ENCODE measurements around the gene NPAS3.

The NPAS3 gene

GRCh38 chr14:33850826-33851225, 912.1 kb downstream of the NPAS3 start:
- no peak for TF ChIP-seq CTCF (conservative IDR thresholded peaks at IDR 0.05; ENCODE audit: control insufficient read depth, insufficient read depth, low read depth, low read length)
- no peak overlapping the region for H3K4me3 ChIP-seq (ENCODE audit: control insufficient read depth, low read depth, low read length)
- DNase-seq (ENCODE audit: low read depth): no peak

DNA sequence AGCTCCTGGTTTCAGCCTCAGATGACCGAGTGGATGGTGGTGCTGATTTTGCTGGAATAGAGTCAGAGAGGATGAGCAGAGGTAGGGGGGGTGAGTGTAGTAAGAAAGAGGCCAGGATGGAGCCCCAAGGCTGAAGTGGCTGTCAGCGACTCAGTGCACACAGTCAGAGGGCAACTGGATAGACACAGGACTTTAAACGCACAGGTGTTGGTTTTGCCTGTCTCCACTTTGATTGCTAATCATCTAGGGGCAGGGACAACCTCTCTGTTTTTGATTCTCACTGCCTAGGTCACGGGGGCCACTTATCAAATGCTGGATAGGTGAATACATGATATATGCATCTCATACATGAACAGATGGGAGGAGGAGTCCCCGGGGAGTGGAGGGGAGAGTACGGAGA, 912.7 kb downstream of the NPAS3 start:
- TF ChIP-seq CTCF (conservative IDR thresholded peaks at IDR 0.05; ENCODE audit: control insufficient read depth, insufficient read depth, low read depth, low read length): no peak
- no peak overlapping the region for H3K4me3 ChIP-seq (ENCODE audit: control insufficient read depth, low read depth, low read length)
- DNase-seq (ENCODE audit: low read depth): no peak

DNA sequence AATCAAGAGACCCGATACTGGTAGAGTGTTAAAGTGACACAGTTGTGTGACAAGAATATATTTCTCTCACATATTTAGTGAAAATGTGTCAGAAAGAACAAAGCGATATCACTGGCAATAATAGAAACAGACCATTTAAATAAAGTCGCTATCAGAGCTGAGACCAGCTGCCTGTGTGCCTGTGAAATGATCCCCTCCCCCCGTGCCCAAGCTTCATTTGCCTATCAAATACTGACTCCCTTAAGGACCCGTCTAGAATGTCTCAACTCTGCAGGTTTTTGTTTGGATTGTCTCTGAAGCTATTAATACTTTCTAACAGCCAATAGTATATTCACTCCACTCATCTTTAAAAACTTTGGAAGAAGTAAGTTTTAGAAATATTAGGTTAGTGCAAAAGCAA, 913.3 kb downstream of the NPAS3 start:
- no peak overlapping the region for H3K4me3 ChIP-seq (ENCODE audit: control insufficient read depth, low read depth, low read length)
- no peak for TF ChIP-seq CTCF (conservative IDR thresholded peaks at IDR 0.05; ENCODE audit: control insufficient read depth, insufficient read depth, low read depth, low read length)
- DNase-seq (ENCODE audit: low read depth): no peak

Data from fibroblast of mammary gland (primary cell).